Panc1 (cell line): ENCODE data around the gene KDM1B. TPM values are rescaled to one million over a fixed set of nuclear protein-coding genes. Genes with fewer than 3 reads are reported as not detected.

Experiments used
- ATAC-seq: fragments of 200-7000 bp; cut with Tn5 transposase; 2 replicates; pipeline ENCODE4 v1.9.1; 2020; ENCODE audit warnings: mild to moderate bottlenecking, moderate library complexity
- BruUV-seq: library from RNA; stranded (reverse); fragments of 400-500 nt; replicated peaks from 2 replicates; lab custom pipeline; 2021; lab: Mats Ljungman, UMichigan
- CTCF ChIA-PET: fragments of 300-600 bp; sonication (Branson Sonifier 250); formaldehyde crosslinking; loops from one replicate; lab custom pipeline; 2022; ENCODE audit warnings: antibody characterized with exemption; lab: Charles Lee
- POLR2A ChIA-PET: fragments of 300-600 bp; sonication (Branson Sonifier 250); formaldehyde crosslinking; loops from one replicate; lab custom pipeline; 2022; ENCODE audit warnings: antibody characterized with exemption; lab: Charles Lee
- DNase-seq: peaks from one replicate; pipeline ENCODE4 v3.0.0-alpha.2; 2010; ENCODE audit warnings: low read depth, low spot score
- H3K27ac ChIP-seq: 2 replicates; pipeline ENCODE4 v1.5.1; 2011; ENCODE audit warnings: mild to moderate bottlenecking, low read length, inconsistent platforms
- H3K27me3 ChIP-seq: fragments of 200-500 bp; sonication (Bioruptor generic); 2 replicates; pipeline ENCODE4 v1.6.0; 2014; ENCODE audit warnings: low read length, inconsistent platforms; ENCODE audit not compliant: control insufficient read depth, insufficient read depth
- H3K36me3 ChIP-seq: fragments of 200-500 bp; sonication (Bioruptor generic); 2 replicates; pipeline ENCODE4 v1.5.1; 2014; ENCODE audit warnings: inconsistent platforms, mild to moderate bottlenecking, low read length, moderate library complexity; ENCODE audit not compliant: control insufficient read depth, insufficient read depth
- H3K4me1 ChIP-seq: 2 replicates; pipeline ENCODE4 v1.5.1; 2011; ENCODE audit warnings: inconsistent platforms, mild to moderate bottlenecking, low read length, moderate library complexity; ENCODE audit not compliant: control insufficient read depth, insufficient read depth
- H3K4me3 ChIP-seq, 2 experiments: 2 replicates each; pipeline ENCODE4 v1.5.1; 2011 to 2012; ENCODE audit warnings: low read depth in 2 of 2, low read length in 2 of 2, mild to moderate bottlenecking in 2 of 2, inconsistent platforms in 1 of 2, moderate library complexity in 1 of 2
- H3K9me3 ChIP-seq: fragments of 200-500 bp; sonication (Bioruptor generic); 2 replicates; pipeline ENCODE4 v1.5.1; 2014; ENCODE audit warnings: low read depth, mild to moderate bottlenecking, inconsistent platforms, low read length, moderate library complexity; ENCODE audit not compliant: control insufficient read depth, insufficient read depth
- POLR2AphosphoS5 ChIP-seq: IDR thresholded peaks from 2 replicates; pipeline ENCODE4 v1.6.1; 2012; ENCODE audit warnings: mild to moderate bottlenecking, low read depth, low read length, moderate library complexity
- SIN3A ChIP-seq: IDR thresholded peaks from 2 replicates; pipeline ENCODE4 v1.6.1; 2012; ENCODE audit warnings: low read depth, mild to moderate bottlenecking, low read length, moderate library complexity, borderline replicate concordance; ENCODE audit not compliant: insufficient read depth
- TCF7L2 ChIP-seq: IDR thresholded peaks from 2 replicates; pipeline ENCODE4 v1.6.1; 2011; ENCODE audit warnings: mild to moderate bottlenecking, low read depth, low read length, inconsistent platforms
- in situ Hi-C: cut with HindIII; loops from 2 replicates; pipeline ENCODE4 v1.10.0; 2016; ENCODE audit warnings: low sequenced_read_pairs, low pct_unique_long_range_greater_than_20kb
- intact Hi-C: fragments of 100-400 bp; cut with micrococcal nuclease; formaldehyde crosslinking; loops from one replicate; pipeline ENCODE4 v1.10.0; 2022; ENCODE audit not compliant: unreplicated experiment
- total RNA-seq: library from RNA; stranded (reverse); gene quantifications from one replicate; pipeline ENCODE4 v1.2.1, GENCODE V29; 2021; ENCODE audit not compliant: unreplicated experiment
- TF ChIP-seq, protein P1 (sequence below), 2 experiments: IDR thresholded peaks; 2 replicates each; pipeline ENCODE4 v1.6.1; 2011 to 2012; ENCODE audit warnings: low read depth in 2 of 2, control low read depth in 1 of 2, low read length in 1 of 2, mild to moderate bottlenecking in 1 of 2, moderate library complexity in 1 of 2; ENCODE audit not compliant: insufficient read depth in 1 of 2
- TF ChIP-seq, protein P2 (sequence below): fragments of 450-650 bp; IDR thresholded peaks from 2 replicates; pipeline ENCODE4 v1.5.1; 2017; ENCODE audit warnings: mild to moderate bottlenecking

The KDM1B gene
- total RNA-seq, 1 experiment from 2014 or later = 27.1 TPM

DNA sequence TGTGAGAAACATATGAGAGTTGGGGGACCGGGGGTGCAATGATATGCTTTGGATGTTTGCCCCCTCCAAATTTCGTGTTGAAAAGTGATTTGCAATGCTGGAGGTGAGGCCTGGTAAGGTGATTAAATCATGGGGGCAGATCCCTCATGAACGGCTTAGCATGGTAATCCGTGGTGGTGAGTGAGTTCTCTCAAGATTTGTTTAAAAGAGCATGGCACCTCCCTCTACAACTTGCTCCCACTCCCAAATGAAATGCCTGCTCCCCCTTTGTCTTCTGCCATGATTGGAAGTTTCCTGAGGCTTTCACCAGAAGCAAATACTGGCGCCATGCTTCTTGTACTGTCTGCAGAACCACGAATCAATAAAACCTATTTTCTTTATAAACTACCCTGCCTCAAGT is 106.7 kb downstream of the KDM1B start:
- Histone ChIP-seq H3K36me3 (peaks cover 16% of the 10 kb centered on the region), H3K4me1 (peaks cover 23% of the 10 kb centered on the region), H3K27ac (peak overlapping the region; percentile 88), H3K27me3 (no peaks in the 10 kb centered on the region), H3K4me3 (peak overlapping the region; percentile 83 to 93), H3K9me3 (peaks cover 5% of the 10 kb centered on the region; the same call in 1 of the 2 replicates)
- no TSS peak for BruUV-seq
- no peak for ATAC-seq
- intact Hi-C loops = no loop called here
- TF ChIP-seq SIN3A = no peak
- TF ChIP-seq, protein P1, sequence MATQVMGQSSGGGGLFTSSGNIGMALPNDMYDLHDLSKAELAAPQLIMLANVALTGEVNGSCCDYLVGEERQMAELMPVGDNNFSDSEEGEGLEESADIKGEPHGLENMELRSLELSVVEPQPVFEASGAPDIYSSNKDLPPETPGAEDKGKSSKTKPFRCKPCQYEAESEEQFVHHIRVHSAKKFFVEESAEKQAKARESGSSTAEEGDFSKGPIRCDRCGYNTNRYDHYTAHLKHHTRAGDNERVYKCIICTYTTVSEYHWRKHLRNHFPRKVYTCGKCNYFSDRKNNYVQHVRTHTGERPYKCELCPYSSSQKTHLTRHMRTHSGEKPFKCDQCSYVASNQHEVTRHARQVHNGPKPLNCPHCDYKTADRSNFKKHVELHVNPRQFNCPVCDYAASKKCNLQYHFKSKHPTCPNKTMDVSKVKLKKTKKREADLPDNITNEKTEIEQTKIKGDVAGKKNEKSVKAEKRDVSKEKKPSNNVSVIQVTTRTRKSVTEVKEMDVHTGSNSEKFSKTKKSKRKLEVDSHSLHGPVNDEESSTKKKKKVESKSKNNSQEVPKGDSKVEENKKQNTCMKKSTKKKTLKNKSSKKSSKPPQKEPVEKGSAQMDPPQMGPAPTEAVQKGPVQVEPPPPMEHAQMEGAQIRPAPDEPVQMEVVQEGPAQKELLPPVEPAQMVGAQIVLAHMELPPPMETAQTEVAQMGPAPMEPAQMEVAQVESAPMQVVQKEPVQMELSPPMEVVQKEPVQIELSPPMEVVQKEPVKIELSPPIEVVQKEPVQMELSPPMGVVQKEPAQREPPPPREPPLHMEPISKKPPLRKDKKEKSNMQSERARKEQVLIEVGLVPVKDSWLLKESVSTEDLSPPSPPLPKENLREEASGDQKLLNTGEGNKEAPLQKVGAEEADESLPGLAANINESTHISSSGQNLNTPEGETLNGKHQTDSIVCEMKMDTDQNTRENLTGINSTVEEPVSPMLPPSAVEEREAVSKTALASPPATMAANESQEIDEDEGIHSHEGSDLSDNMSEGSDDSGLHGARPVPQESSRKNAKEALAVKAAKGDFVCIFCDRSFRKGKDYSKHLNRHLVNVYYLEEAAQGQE (IDR thresholded peaks at IDR 0.05; ENCODE audit: insufficient read depth in 1 of 2, low read depth in 2 of 2, low read length in 1 of 2) = no peak
- no peak for TF ChIP-seq POLR2AphosphoS5
- no peak for TF ChIP-seq TCF7L2
- TF ChIP-seq, protein P2, sequence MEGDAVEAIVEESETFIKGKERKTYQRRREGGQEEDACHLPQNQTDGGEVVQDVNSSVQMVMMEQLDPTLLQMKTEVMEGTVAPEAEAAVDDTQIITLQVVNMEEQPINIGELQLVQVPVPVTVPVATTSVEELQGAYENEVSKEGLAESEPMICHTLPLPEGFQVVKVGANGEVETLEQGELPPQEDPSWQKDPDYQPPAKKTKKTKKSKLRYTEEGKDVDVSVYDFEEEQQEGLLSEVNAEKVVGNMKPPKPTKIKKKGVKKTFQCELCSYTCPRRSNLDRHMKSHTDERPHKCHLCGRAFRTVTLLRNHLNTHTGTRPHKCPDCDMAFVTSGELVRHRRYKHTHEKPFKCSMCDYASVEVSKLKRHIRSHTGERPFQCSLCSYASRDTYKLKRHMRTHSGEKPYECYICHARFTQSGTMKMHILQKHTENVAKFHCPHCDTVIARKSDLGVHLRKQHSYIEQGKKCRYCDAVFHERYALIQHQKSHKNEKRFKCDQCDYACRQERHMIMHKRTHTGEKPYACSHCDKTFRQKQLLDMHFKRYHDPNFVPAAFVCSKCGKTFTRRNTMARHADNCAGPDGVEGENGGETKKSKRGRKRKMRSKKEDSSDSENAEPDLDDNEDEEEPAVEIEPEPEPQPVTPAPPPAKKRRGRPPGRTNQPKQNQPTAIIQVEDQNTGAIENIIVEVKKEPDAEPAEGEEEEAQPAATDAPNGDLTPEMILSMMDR = no peak
- no peak for DNase-seq
- CTCF ChIA-PET = no interaction called here
- POLR2A ChIA-PET = interaction anchor here (0.7 kb wide), 1 partner anchor 172 kb away, joined by 5 read pairs; no protein-coding TSS in a partner anchor
- in situ Hi-C loops = no loop called here

DNA sequence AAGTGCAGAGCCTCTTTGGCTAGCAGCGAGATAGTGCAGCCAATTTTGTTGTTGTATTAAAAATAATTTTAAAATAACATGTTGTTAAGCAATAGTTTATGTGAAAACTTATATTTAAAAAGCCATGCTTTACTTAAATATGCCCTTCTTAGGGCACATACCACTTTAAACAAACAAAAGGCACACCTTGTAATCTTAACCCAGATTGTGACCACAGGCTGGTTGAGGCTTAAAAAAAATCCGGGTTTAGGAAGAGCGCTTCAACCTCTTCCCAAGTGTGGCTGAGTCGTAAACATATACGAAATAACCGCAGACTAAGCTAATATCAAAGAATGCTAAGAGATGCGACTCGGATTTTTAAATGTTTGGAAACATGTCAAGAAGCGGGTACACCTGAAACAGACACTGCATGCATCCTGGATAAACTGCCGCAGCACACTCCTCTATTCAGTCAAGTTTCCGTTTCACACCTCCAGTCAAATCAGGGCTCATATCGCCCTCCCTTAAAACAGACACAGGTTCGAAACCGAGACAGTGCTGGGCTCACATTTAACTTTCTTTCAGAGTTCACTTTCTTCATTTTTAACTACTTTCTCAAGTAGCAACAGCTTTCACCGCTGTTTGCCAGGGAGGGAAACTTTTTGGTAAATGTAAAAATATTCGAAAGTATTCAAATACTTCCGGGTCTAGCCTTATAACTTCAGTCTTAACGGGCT is 107.6 kb downstream of the KDM1B start:
- POLR2A ChIA-PET = interaction anchor here (0.7 kb wide), 1 partner anchor 173 kb away, joined by 5 read pairs; no protein-coding TSS in a partner anchor
- intact Hi-C loops = no loop called here

More for the DNA sequence above, 107.6 kb downstream of the KDM1B start:
- ATAC-seq = no peak
- Histone ChIP-seq H3K4me3 (peak overlapping the region; percentile 83 to 93), H3K4me1 (peaks cover 23% of the 10 kb centered on the region), H3K27me3 (no peaks in the 10 kb centered on the region), H3K27ac (peak overlapping the region; percentile 88), H3K9me3 (peaks cover 5% of the 10 kb centered on the region; the same call in 1 of the 2 replicates), H3K36me3 (peaks cover 9% of the 10 kb centered on the region)
- TF ChIP-seq TCF7L2 = no peak
- TF ChIP-seq POLR2AphosphoS5 = no peak
- TF ChIP-seq SIN3A = no peak
- DNase-seq = no peak
- in situ Hi-C loops = no loop called here
- CTCF ChIA-PET = no interaction called here
- no TSS peak for BruUV-seq
